Pons (tissue), 1 donor: ENCODE data around the gene CAPRIN1.

Source experiments
- DNase-seq: peaks from one replicate; pipeline ENCODE4 v3.0.0-alpha.2; 2016; ENCODE audit warnings: low spot score

Gene CAPRIN1, protein sequence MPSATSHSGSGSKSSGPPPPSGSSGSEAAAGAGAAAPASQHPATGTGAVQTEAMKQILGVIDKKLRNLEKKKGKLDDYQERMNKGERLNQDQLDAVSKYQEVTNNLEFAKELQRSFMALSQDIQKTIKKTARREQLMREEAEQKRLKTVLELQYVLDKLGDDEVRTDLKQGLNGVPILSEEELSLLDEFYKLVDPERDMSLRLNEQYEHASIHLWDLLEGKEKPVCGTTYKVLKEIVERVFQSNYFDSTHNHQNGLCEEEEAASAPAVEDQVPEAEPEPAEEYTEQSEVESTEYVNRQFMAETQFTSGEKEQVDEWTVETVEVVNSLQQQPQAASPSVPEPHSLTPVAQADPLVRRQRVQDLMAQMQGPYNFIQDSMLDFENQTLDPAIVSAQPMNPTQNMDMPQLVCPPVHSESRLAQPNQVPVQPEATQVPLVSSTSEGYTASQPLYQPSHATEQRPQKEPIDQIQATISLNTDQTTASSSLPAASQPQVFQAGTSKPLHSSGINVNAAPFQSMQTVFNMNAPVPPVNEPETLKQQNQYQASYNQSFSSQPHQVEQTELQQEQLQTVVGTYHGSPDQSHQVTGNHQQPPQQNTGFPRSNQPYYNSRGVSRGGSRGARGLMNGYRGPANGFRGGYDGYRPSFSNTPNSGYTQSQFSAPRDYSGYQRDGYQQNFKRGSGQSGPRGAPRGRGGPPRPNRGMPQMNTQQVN

DNA sequence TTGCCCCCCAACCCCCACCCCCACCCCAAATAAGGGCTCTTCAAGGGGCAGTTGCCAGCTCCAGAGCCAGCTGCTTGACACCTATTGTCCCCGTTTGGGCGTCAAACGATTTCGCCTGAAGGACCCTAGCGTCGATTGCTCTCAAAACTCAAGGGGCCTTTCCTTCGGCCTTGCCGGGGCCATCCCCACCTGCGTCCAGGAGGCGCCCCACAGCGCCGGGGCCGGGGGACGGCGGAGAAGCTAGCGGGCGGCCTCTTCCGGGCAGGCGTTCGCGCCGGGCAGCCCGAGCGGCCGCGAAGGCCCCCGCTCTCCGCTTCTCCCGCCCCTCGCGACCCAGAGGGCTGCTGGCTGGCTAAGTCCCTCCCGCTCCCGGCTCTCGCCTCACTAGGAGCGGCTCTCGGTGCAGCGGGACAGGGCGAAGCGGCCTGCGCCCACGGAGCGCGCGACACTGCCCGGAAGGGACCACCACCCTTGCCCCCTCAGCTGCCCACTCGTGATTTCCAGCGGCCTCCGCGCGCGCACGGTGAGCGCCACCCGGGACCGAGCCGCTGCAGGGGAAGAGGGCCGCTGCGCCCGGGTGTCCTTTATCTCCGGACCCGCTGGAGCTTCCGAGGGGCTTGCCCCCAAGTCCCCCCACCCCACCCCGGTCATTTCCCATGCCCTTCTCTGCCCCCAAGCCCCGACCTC is at the start of gene CAPRIN1:
TSS of gene CAPRIN1 (plus strand) at position 383 of the 687 bp plus-strand sequence. CDS start 690 bp downstream, outside the sequence.
- DNase-seq, result peak; percentile 86

DNA sequence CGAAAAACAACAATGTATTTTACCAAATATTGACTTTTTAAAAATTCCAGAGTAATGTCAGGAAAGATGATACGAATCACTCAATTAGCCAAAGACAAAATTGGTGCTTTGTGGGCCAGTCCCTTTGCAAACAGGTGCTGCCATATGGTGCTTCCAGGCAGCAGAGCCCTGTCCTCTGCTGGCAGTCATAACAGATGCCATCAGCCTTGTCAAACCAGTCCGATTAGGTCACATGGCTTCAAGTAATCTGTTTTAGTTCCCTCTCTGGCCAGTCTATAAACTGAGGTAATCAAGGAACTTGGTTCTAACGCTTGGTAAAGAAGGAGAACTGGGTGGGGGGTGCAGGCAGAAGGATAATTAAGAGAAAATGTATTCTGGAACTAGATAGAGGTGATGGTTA is 49.1 kb upstream of the CAPRIN1 start:
- no peak for DNase-seq

DNA sequence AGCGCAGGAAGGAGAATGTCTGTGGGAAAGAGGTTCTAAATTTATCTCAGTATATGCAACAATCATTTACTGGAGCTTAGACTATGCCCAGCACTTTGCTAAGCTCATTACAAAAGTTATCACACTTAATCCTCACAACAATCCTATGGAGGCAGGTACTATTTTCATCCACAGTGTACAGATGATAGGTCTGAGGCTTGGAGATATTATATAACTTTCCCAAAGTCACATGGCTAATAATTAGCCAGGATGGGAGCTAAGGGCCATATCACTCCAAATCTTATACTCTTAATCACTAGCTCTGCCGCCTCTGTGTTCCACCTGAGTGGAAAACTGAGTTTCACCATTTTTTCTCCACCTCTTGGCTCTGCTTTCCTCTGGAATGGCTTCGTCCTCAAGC is 47.3 kb upstream of the CAPRIN1 start:
- DNase-seq, result no peak

DNA sequence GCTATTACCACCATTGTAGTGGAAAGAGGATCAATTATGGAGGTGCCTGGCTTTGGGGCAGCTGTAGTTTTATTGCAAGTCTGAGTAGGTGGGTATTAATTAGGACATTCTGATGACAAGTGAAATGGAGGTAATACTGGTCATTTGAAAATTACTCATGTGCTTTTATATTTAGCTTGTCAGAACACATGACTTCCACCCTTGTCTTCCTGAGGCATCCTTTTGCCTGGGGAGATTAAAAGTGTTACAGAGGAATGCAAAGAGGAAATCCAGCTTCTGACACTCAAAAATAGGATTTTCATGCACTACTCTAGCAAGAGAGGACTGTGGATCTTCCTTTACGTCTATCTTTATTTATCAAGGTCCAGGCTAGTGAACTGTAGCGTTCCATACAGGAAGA is 44.7 kb upstream of the CAPRIN1 start:
- DNase-seq, result no peak

DNA sequence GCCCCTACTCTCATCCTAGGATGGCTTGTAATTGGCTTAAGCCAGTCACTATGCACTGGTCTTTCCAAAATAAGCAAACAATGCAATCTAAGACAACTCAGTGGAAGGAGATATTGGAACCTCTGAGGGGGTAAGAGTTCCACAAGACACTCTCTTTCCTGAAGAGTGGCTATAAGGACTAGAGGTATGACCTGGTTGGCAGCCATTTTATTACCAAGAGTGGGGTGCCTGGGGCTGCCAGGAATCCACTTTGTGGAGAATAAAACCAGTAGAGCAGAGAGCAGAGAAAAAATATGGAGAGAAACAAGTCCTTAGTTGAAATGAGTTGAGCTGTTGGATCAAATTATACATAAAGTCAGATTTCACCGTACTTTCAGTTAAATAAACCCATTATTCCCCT is 38.8 kb upstream of the CAPRIN1 start:
- no peak for DNase-seq

DNA sequence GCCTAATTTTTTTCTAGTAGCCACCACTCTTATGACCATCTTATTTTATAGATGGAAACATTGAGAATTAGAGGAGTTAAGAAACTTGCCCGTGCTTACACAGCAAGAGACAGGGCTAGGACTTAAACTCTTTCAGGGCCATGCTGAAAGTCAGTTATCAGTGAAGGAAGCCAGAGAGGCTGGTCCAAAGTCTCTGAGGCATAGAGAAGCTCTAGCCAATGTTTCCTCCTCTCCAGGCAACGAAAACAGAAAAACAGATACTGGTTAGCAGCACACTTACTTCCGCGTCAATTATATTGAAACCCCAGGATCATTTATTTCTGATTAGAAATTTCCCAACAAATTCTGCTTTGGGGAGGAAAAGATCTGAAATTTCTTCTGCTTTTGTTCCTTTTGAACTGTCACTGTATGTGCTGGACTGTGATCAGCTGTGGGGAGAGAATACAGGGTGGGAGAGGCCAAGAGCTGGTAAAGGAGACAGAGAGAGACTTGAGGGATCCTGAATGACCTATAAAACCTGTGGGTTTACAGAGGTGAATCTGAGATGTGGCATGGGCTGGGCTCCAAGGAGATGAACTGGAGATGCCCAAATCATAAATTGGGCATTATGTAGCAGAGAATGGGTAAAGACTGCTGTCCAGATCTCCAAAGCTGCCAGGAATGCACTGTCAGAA is 37.5 kb upstream of the CAPRIN1 start:
- no peak for DNase-seq

DNA sequence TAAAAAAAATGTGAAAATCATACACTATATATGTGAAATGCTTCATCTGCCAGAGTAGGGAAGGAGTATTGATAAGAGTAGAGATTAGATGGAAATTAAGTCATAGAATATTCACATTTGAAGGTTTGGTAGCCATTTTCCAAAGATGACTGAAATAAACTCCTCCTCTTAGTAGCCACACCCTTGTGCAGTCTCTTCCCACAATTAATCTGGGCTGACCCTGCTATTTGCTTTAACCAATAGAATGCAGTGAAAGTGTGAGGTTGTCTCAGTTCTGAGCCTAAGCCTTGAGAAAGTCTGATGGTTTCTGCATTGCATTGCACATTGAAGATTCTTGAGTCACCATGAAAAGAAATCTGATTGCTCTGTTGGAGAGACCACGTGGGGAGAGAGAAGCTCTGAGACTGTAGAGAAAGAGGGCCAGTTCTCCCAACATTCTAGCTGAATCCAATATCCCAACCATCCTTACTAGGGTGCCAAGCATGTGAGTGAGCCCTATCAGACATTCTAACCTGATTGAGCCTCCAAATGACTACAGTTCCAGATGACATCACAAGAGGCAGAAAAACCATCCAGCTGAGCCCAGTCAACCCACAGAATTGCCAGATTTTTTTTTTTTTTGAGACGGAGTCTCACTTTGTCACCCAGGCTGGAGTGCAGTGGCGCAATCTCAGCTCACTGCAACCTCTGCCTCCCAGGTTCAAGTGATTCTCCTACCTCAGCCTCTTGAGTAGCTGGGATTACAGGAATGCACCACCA is 29.4 kb upstream of the CAPRIN1 start:
- no peak for DNase-seq

DNA sequence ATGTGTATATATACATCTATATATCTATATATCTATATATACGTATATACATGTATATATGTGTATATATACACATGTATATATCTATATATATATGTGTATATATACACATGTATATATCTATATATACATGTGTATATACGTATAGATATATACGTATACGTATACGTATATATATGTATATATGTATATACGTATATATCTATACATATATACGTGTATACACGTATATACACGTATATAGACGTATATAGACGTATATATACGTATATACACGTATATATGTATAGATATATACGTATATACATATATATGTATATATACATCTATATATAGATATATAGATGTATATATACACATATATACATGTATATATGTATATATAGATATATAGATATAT is 25.1 kb upstream of the CAPRIN1 start:
- no peak for DNase-seq

DNA sequence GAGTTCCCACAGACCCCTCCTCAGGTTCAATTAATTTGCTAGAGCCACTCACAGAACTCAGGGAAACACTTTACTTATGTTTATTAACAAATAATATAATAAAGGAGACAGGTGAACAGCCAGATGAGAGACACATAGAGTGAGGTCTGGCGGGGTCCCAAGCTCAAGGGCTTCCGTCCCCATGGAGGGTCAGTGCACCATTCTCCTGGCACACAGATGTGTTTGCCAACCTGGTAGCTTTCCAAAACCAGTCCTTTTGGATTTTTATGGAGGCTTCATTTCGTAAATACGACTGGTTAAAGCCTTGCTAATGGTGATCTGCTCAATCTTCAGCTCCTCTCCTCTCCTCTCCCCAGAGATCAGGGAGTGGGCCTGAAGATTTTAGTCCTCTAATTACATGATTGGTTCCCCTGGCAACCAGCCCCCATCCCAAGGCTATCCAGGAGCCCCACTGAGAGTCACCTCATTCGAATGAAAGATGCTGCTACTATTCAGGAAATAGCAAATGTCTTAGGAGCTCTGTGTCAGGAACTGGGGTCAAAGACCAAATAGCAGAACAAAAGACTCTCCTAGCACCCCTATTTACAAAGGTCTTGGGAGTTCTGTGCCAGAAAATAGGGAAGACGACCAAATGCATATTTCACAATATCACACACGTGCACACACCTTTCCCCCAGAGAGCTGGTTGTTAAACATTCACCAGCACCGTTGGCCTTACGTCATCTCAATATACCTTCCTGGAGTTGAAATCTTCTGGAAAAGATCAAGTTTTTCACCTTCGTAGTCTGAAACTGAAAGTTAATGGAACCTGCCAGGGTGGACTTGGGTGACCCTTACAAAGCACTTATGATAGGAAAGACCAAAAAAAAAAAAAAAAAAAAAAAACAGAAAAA is 23.8 kb upstream of the CAPRIN1 start:
- DNase-seq, result no peak

DNA sequence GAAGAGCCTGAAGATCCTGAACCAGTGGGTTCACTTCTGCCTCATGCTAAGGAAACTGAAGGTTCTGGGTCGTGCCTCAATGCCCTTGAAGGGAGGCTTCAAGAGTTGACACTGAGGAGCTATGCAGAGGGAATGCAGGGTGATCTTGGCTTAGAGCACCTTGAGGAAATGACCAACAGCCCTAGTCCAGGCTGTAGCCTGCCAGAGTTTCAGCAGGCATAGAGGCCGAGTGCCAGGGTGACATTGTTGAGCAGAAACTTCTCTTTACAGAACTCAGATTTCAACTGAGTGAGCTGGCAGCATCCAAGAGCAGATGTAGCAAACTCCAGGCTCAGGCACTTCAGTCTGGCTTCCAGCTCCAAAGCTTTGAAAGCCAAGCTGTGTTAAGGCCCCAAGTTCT is 23.1 kb upstream of the CAPRIN1 start:
- DNase-seq, result peak; percentile 48

DNA sequence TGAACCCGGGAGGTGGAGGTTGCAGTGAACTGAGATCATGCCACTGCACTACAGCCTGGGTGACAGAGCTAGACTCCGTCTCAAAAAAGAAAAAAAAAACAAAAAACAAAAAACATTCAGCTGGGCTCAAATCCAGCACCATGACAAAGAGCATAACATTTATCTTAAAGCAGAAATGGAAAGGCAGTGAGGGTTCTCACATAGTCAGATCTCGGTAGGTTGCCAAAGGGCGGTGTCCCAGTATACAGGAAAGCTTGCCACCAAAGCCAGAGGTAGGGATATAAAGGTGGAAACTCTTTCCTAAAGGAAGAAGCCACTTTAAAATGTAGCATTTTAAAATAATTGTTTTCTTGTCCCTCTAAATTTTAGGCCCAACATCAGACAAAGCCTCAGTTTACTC is 22.4 kb upstream of the CAPRIN1 start:
- no peak for DNase-seq

DNA sequence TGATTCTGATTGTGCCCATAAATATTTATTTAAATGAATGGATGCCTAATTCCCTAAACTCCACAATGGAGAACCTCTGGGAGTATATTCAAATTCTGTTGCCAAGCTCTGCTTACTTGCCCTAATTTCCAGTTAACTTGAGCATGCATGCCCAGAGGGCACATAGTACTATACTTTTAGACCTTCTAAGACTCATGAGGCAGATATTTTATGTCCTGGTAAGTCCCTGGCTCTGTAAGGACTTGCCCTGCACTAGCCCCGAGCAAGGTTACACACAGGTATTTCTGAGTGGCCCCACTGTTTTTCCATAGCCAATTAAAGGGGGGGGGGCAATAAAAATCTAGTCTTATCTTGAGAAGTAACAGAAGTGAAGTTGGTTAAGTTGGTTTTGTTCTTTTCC is 21.1 kb upstream of the CAPRIN1 start:
- no peak for DNase-seq

DNA sequence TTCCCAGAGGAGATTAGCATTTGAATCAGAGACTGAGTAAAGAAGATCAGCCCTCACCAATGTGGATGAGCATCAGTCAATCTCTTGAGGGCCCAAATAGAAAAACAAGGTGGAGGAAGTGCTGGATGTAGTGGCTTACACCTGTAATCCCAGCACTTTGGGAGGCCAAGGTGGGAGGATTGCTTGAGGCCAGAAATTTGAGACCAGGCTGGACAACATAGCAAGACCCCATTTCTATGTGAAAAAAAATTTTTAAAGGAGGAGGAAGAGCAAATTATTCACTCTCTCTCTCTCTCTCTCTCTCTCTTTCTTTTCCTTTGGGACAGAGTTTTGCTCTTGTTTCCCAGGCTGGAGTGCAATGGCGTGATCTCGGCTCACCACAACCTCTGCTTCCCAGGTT is 18.1 kb upstream of the CAPRIN1 start:
- no peak for DNase-seq

DNA sequence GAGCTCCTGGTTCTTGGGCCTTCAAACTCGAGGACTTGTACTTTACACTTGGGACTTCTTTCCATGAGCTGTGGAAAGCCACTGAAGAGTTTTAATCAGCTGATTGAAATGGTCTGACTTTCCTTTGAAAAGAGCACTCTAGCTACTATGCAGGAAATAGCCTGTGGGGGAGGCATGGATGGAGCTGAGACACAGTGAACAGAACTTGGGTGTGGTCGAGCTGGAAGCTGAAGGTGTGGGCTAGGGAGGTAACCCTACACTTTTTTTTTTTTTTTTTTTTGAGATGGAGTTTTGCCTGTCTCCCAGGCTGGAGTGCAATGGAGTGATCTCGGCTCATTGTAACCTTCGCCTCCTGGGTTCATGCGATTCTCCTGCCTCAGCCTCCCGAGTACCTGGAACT is 17.5 kb upstream of the CAPRIN1 start:
- no peak for DNase-seq

DNA sequence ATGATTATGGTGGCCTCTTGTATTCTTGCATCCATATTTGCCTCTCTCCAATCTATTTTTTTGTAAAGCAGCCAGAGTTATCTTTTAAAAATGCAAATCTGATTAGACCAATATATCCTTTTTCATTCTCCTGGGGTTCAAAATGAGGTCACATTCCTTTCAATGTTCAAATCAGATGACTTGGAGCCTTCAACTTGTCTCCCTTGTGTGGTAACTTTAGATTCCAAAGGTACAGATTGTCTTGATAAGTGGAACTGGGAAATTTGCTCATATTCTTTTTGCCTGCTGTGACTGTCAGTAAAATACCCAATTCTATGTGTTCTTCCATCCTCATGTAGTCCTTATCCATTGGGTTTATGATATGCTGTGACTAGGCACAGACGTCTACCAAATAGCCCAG is 15.1 kb upstream of the CAPRIN1 start:
- DNase-seq, result no peak

DNA sequence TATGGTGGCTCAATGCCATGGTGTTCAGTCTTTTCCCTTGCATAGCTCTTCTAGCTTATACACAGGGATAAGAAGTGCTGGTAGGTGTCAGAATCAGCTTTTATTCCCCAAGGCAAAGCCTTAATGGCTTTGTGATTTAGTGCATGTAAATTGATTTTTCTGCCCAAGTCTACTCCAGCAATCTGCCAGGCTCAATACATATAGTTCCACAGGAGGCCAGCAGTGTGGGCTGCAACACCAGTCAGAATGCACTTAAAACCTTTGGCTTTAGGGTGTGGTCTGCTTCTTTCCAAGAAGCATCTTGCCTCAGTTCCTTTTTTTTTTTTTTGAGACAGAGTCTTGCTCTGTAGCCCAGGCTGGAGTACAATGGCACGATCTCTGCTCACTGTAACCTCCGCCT is 14.5 kb upstream of the CAPRIN1 start:
- no peak for DNase-seq

DNA sequence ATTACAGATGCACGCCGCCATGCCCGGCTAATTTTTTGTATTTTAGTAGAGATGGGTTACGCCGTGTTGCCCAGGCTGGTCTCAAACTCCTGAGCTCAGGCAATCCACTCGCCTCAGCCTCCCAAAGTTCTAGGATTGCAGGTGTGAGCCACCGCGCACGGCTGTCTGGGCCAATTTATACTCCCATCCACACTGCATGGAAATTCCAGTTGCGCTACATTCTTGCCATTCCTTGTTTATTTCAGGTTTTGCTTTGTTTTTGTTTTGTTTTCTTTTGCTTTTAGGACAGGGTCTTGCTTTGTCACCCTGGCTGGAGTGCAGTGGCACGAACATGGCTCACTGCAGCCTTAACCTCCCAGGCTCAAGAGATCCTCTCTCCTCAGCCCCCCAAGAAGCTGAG is 11.0 kb upstream of the CAPRIN1 start:
- no peak for DNase-seq

DNA sequence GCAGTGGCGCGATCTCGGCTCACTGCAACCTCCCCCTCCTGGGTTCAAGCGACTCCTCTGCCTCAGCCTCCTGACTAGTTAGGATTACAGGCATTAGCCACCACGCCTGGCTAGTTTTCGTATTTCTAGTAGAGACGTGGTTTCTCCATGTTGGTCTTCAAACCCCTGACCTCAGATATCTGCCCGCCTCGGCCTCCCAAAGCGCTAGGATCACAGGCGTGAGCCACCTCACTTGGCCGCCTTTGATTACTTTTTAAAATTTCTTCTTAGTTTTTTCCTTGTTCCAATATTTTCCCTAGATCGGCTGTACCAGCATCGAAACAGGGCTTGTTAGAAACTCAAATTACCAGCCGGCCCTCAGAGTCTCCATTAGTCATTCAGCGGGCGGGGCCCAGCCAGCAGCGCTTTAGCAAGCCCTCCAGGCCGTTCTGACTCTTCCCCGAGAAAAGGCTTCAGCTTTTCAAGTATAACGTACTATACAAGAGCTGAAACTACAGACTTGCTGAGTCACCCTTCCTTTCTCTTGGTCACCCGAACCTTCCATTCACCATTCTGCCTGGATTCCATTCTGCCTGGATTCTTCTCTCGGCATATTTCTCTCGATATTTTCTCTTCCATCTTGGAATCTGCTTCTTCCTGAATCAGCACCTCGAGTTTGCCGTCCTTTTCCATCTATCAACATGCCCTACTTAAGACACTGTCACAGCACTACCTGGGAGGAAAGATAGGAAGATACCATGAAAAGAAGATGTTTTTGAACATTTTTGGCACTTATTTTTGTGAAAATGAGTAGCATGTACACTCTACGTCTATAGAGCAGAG is 6.7 kb upstream of the CAPRIN1 start:
- DNase-seq, result no peak

DNA sequence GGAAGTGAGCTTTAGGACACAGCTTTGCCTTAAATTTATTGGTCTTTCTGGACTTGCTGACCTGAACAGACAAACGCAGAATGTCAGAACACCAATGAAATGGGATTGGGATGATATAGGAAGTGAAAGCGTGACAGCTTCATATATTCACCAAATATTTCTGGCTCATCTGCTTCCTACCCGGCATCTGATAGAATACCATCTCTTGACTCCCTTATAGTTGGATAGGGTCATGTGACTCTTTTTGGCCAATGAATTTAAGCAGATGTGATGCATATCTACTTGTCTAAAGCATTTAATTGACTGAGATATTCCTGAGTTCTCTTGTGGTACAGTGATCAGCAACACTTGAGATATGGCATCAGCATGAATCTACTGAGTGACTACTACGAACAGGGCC is 2.5 kb upstream of the CAPRIN1 start:
- DNase-seq, result no peak
